ENCODE measurements around the gene RANBP6. TPM values are rescaled to one million over a fixed set of nuclear protein-coding genes. Genes with fewer than 3 reads are reported as not detected.

RANBP6 gene
- total RNA-seq, 1 donor from 2014 or later: 10.1 TPM

- H3K4me1 ChIP-seq: no peaks in the 10 kb centered on the region
- TF ChIP-seq CTCF (IDR thresholded peaks at IDR 0.05) (no peak), POLR2AphosphoS5 (IDR thresholded peaks at IDR 0.05; ENCODE audit: insufficient read depth in 1 of 2, low read depth in 1 of 2) (no peak), POLR2A (IDR thresholded peaks at IDR 0.05) (no peak)
- intact Hi-C loops (cut with DNase I): loop anchor here (10.0 kb wide), 2 partner anchors 168 to 252 kb away; no protein-coding TSS in a partner anchor
- H3K27me3 ChIP-seq: no peaks in the 10 kb centered on the region
- no peaks in the 10 kb centered on the region for H3K9me3 ChIP-seq
- DNase-seq (ENCODE audit: extremely low spot score in 2 of 2): no peak
- H3K27ac ChIP-seq: no peak overlapping the region
- no peaks in the 10 kb centered on the region for H3K36me3 ChIP-seq
- H3K4me3 ChIP-seq: no peak overlapping the region
These were observed 37.0 kb upstream of the RANBP6 start for GRCh38 chr9:6052293-6052919.

- no peak for DNase-seq (ENCODE audit: extremely low spot score in 2 of 2)
- Histone ChIP-seq H3K4me3 (no peak overlapping the region), H3K27ac (no peak overlapping the region), H3K4me1 (no peaks in the 10 kb centered on the region), H3K27me3 (no peaks in the 10 kb centered on the region), H3K36me3 (no peaks in the 10 kb centered on the region), H3K9me3 (no peaks in the 10 kb centered on the region)
- TF ChIP-seq CTCF (IDR thresholded peaks at IDR 0.05) (no peak), POLR2A (IDR thresholded peaks at IDR 0.05) (no peak), POLR2AphosphoS5 (IDR thresholded peaks at IDR 0.05; ENCODE audit: insufficient read depth in 1 of 2, low read depth in 1 of 2) (no peak)
- intact Hi-C loops (cut with DNase I): loop anchor here (10.0 kb wide), 2 partner anchors 167 to 253 kb away; no protein-coding TSS in a partner anchor
These were observed 36.1 kb upstream of the RANBP6 start for GRCh38 chr9:6051511-6051950.

GRCh38 chr9:6049798-6050197 lies 34.4 kb upstream of the RANBP6 start:
- intact Hi-C loops (cut with DNase I): loop anchor here (10.0 kb wide), 2 partner anchors 165 to 255 kb away; no protein-coding TSS in a partner anchor
- no peak overlapping the region for H3K4me3 ChIP-seq
- TF ChIP-seq POLR2AphosphoS5 (IDR thresholded peaks at IDR 0.05; ENCODE audit: insufficient read depth in 1 of 2, low read depth in 1 of 2) (no peak), POLR2A (IDR thresholded peaks at IDR 0.05) (no peak), CTCF (IDR thresholded peaks at IDR 0.05) (no peak)

GRCh38 chr9:6048039-6048438 lies 32.6 kb upstream of the RANBP6 start:
- no peaks in the 10 kb centered on the region for H3K36me3 ChIP-seq
- H3K4me1 ChIP-seq: no peaks in the 10 kb centered on the region
- no peak for DNase-seq (ENCODE audit: extremely low spot score in 2 of 2)
- no peaks in the 10 kb centered on the region for H3K9me3 ChIP-seq
- no peak overlapping the region for H3K27ac ChIP-seq
- intact Hi-C loops (cut with DNase I): no loop called here
- no peaks in the 10 kb centered on the region for H3K27me3 ChIP-seq
- no peak overlapping the region for H3K4me3 ChIP-seq
- TF ChIP-seq CTCF (IDR thresholded peaks at IDR 0.05) (no peak), POLR2AphosphoS5 (IDR thresholded peaks at IDR 0.05; ENCODE audit: insufficient read depth in 1 of 2, low read depth in 1 of 2) (no peak), POLR2A (IDR thresholded peaks at IDR 0.05) (no peak)

More at GRCh38 chr9:6049798-6050197, 34.4 kb upstream of the RANBP6 start:
- Histone ChIP-seq H3K27me3 (no peaks in the 10 kb centered on the region), H3K4me1 (no peaks in the 10 kb centered on the region), H3K27ac (no peak overlapping the region), H3K9me3 (no peaks in the 10 kb centered on the region), H3K36me3 (no peaks in the 10 kb centered on the region)
- DNase-seq (ENCODE audit: extremely low spot score in 2 of 2): no peak

GRCh38 chr9:6047020-6047419 lies 31.6 kb upstream of the RANBP6 start:
- no peaks in the 10 kb centered on the region for H3K36me3 ChIP-seq
- intact Hi-C loops (cut with DNase I): no loop called here
- no peaks in the 10 kb centered on the region for H3K27me3 ChIP-seq
- no peak overlapping the region for H3K4me3 ChIP-seq
- H3K27ac ChIP-seq: no peak overlapping the region
- H3K9me3 ChIP-seq: no peaks in the 10 kb centered on the region
- no peak for DNase-seq (ENCODE audit: extremely low spot score in 2 of 2)
- H3K4me1 ChIP-seq: no peaks in the 10 kb centered on the region
- TF ChIP-seq CTCF (IDR thresholded peaks at IDR 0.05) (no peak), POLR2AphosphoS5 (IDR thresholded peaks at IDR 0.05; ENCODE audit: insufficient read depth in 1 of 2, low read depth in 1 of 2) (no peak), POLR2A (IDR thresholded peaks at IDR 0.05) (no peak)
